Panc1 (cell line): ENCODE results near the gene CAMK1G.

Experiments
- CTCF ChIP-seq: fragments of 450-650 bp; IDR thresholded peaks from 2 replicates; pipeline ENCODE4 v1.5.1; 2017; ENCODE audit warnings: mild to moderate bottlenecking
- POLR2AphosphoS5 ChIP-seq: IDR thresholded peaks from 2 replicates; pipeline ENCODE4 v1.6.1; 2012; ENCODE audit warnings: mild to moderate bottlenecking, low read depth, low read length, moderate library complexity
- REST ChIP-seq, 2 experiments: IDR thresholded peaks; 2 replicates each; pipeline ENCODE4 v1.6.1; 2011 to 2012; ENCODE audit warnings: low read depth in 2 of 2, control low read depth in 1 of 2, low read length in 1 of 2, mild to moderate bottlenecking in 1 of 2, moderate library complexity in 1 of 2; ENCODE audit not compliant: insufficient read depth in 1 of 2
- TCF7L2 ChIP-seq: IDR thresholded peaks from 2 replicates; pipeline ENCODE4 v1.6.1; 2011; ENCODE audit warnings: mild to moderate bottlenecking, low read depth, low read length, inconsistent platforms

DNA sequence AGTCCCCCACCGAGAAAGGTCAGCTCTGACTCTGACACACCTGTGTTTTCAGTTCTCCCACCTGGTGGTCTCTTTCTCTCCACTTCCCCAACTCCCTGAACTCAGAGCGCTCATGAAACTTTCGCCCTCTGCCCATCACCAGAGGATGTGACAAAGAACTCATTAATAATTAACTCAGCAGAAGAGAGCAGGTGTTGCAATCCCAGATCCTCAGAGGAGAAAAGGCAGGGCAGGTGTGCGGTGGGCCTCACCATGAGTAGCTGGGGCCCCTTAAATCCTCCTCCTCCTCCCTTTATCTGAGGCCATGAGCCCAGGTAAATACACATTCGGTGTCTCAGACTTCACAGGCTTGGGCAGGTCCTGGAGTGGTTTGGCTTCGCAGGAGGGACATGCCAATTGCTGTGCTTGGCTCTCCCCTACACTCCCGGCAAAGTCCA lies 70.4 kb downstream of the CAMK1G start:
- no peak for TF ChIP-seq REST (IDR thresholded peaks at IDR 0.05; ENCODE audit: insufficient read depth in 1 of 2, low read depth in 2 of 2, low read length in 1 of 2)
- no peak for TF ChIP-seq CTCF
- TF ChIP-seq POLR2AphosphoS5: no peak
- no peak for TF ChIP-seq TCF7L2
